Measurements from ENCODE around the gene AP1S1. TPM values are rescaled to one million over a fixed set of nuclear protein-coding genes. Genes with fewer than 3 reads are reported as not detected.

The AP1S1 gene
- total and polyA plus RNA-seq, 2 of the 13 experiments (the other 11 are each of a cell fraction or from before 2014, with no cell fraction given), result 57.5 to 68.1 TPM

DNA sequence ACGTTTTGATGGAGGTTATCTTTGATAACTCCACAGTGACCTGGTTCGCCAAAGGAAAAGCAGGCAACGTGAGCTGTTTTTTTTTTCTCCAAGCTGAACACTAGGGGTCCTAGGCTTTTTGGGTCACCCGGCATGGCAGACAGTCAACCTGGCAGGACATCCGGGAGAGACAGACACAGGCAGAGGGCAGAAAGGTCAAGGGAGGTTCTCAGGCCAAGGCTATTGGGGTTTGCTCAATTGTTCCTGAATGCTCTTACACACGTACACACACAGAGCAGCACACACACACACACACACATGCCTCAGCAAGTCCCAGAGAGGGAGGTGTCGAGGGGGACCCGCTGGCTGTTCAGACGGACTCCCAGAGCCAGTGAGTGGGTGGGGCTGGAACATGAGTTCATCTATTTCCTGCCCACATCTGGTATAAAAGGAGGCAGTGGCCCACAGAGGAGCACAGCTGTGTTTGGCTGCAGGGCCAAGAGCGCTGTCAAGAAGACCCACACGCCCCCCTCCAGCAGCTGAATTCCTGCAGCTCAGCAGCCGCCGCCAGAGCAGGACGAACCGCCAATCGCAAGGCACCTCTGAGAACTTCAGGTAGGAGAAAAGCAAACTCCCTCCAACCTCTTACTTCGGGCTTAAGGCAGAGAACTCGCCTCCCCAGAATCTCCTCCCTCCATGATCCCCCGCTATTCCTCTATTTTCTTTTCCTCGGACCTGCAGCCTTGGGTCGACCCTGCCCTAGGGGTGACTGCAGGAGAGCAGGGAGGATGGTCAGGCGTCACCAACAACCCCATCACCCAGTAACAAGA, 27.4 kb upstream of the AP1S1 start, which contains the start of gene SERPINE1 (continued):
- TF ChIP-seq ATM (IDR thresholded peaks at IDR 0.05; ENCODE audit: borderline replicate concordance) (no peak), ZBTB3 (CRISPR knock-in tag; IDR thresholded peaks at IDR 0.05; ENCODE audit: borderline replicate concordance, low read depth) (peak; percentile 97), CENPX (CRISPR knock-in tag; IDR thresholded peaks at IDR 0.05) (no peak), HNRNPL (IDR thresholded peaks at IDR 0.05; ENCODE audit: low read depth, low read length) (peak; percentile 70; the same call in 1 of the 2 replicates), ELF1 (CRISPR knock-in tag; IDR thresholded peaks at IDR 0.05) (peak; percentile 43; the same call in 1 of the 2 replicates), ZNF136 (CRISPR knock-in tag; IDR thresholded peaks at IDR 0.05; ENCODE audit: low read depth) (peak; percentile 95)
- TF ChIP-seq, protein P1, sequence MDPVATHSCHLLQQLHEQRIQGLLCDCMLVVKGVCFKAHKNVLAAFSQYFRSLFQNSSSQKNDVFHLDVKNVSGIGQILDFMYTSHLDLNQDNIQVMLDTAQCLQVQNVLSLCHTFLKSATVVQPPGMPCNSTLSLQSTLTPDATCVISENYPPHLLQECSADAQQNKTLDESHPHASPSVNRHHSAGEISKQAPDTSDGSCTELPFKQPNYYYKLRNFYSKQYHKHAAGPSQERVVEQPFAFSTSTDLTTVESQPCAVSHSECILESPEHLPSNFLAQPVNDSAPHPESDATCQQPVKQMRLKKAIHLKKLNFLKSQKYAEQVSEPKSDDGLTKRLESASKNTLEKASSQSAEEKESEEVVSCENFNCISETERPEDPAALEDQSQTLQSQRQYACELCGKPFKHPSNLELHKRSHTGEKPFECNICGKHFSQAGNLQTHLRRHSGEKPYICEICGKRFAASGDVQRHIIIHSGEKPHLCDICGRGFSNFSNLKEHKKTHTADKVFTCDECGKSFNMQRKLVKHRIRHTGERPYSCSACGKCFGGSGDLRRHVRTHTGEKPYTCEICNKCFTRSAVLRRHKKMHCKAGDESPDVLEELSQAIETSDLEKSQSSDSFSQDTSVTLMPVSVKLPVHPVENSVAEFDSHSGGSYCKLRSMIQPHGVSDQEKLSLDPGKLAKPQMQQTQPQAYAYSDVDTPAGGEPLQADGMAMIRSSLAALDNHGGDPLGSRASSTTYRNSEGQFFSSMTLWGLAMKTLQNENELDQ (CRISPR knock-in tag; IDR thresholded peaks at IDR 0.05; ENCODE audit: borderline replicate concordance), result no peak
- TF ChIP-seq, protein P2, sequence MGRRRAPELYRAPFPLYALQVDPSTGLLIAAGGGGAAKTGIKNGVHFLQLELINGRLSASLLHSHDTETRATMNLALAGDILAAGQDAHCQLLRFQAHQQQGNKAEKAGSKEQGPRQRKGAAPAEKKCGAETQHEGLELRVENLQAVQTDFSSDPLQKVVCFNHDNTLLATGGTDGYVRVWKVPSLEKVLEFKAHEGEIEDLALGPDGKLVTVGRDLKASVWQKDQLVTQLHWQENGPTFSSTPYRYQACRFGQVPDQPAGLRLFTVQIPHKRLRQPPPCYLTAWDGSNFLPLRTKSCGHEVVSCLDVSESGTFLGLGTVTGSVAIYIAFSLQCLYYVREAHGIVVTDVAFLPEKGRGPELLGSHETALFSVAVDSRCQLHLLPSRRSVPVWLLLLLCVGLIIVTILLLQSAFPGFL (CRISPR knock-in tag; IDR thresholded peaks at IDR 0.05), result no peak
- TF ChIP-seq, protein P3, sequence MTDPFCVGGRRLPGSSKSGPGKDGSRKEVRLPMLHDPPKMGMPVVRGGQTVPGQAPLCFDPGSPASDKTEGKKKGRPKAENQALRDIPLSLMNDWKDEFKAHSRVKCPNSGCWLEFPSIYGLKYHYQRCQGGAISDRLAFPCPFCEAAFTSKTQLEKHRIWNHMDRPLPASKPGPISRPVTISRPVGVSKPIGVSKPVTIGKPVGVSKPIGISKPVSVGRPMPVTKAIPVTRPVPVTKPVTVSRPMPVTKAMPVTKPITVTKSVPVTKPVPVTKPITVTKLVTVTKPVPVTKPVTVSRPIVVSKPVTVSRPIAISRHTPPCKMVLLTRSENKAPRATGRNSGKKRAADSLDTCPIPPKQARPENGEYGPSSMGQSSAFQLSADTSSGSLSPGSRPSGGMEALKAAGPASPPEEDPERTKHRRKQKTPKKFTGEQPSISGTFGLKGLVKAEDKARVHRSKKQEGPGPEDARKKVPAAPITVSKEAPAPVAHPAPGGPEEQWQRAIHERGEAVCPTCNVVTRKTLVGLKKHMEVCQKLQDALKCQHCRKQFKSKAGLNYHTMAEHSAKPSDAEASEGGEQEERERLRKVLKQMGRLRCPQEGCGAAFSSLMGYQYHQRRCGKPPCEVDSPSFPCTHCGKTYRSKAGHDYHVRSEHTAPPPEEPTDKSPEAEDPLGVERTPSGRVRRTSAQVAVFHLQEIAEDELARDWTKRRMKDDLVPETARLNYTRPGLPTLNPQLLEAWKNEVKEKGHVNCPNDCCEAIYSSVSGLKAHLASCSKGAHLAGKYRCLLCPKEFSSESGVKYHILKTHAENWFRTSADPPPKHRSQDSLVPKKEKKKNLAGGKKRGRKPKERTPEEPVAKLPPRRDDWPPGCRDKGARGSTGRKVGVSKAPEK (CRISPR knock-in tag; IDR thresholded peaks at IDR 0.05; ENCODE audit: borderline replicate concordance), result no peak
- TF ChIP-seq, protein P4, sequence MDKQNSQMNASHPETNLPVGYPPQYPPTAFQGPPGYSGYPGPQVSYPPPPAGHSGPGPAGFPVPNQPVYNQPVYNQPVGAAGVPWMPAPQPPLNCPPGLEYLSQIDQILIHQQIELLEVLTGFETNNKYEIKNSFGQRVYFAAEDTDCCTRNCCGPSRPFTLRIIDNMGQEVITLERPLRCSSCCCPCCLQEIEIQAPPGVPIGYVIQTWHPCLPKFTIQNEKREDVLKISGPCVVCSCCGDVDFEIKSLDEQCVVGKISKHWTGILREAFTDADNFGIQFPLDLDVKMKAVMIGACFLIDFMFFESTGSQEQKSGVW (CRISPR knock-in tag; IDR thresholded peaks at IDR 0.05; ENCODE audit: borderline replicate concordance), result no peak
- TF ChIP-seq, protein P5, sequence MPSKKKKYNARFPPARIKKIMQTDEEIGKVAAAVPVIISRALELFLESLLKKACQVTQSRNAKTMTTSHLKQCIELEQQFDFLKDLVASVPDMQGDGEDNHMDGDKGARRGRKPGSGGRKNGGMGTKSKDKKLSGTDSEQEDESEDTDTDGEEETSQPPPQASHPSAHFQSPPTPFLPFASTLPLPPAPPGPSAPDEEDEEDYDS (CRISPR knock-in tag; IDR thresholded peaks at IDR 0.05), result peak; percentile 97
- TF ChIP-seq, protein P6, sequence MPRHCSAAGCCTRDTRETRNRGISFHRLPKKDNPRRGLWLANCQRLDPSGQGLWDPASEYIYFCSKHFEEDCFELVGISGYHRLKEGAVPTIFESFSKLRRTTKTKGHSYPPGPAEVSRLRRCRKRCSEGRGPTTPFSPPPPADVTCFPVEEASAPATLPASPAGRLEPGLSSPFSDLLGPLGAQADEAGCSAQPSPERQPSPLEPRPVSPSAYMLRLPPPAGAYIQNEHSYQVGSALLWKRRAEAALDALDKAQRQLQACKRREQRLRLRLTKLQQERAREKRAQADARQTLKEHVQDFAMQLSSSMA (CRISPR knock-in tag; IDR thresholded peaks at IDR 0.05), result peak; percentile 70
- TF ChIP-seq, protein P7, sequence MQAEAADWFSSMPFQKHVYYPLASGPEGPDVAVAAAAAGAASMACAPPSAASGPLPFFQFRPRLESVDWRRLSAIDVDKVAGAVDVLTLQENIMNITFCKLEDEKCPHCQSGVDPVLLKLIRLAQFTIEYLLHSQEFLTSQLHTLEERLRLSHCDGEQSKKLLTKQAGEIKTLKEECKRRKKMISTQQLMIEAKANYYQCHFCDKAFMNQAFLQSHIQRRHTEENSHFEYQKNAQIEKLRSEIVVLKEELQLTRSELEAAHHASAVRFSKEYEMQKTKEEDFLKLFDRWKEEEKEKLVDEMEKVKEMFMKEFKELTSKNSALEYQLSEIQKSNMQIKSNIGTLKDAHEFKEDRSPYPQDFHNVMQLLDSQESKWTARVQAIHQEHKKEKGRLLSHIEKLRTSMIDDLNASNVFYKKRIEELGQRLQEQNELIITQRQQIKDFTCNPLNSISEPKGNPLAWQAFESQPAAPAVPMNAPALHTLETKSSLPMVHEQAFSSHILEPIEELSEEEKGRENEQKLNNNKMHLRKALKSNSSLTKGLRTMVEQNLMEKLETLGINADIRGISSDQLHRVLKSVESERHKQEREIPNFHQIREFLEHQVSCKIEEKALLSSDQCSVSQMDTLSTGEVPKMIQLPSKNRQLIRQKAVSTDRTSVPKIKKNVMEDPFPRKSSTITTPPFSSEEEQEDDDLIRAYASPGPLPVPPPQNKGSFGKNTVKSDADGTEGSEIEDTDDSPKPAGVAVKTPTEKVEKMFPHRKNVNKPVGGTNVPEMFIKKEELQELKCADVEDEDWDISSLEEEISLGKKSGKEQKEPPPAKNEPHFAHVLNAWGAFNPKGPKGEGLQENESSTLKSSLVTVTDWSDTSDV (CRISPR knock-in tag; IDR thresholded peaks at IDR 0.05), result no peak
- TF ChIP-seq, protein P8, sequence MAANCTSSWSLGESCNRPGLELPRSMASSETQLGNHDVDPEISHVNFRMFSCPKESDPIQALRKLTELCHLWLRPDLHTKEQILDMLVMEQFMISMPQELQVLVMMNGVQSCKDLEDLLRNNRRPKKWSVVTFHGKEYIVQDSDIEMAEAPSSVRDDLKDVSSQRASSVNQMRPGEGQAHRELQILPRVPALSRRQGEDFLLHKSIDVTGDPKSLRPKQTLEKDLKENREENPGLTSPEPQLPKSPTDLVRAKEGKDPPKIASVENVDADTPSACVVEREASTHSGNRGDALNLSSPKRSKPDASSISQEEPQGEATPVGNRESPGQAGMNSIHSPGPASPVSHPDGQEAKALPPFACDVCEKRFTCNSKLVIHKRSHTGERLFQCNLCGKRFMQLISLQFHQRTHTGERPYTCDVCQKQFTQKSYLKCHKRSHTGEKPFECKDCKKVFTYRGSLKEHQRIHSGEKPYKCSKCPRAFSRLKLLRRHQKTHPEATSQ (CRISPR knock-in tag; IDR thresholded peaks at IDR 0.05; ENCODE audit: borderline replicate concordance), result peak; percentile 94

Measured in HepG2 (cell line).